ENCODE measurements around the gene ZPBP2. TPM values are rescaled to one million over a fixed set of nuclear protein-coding genes. Genes with fewer than 3 reads are reported as not detected.
A peak's percentile ranks its signal among the peaks of the same experiment; 100 is the strongest.
"Not testable (repeated sequence)": the region's sequence is repeated elsewhere in the genome, so short reads cannot be mapped to it uniquely, and the experiment has no call there.

ZPBP2 gene
- total RNA-seq, 1 experiment from 2014 or later, result not detected

GRCh38 chr17:39866013-39866730 lies 1.8 kb upstream of the ZPBP2 start:
- Histone ChIP-seq H3K9me3 (replicated peaks) (no peaks in the 10 kb centered on the region), H3K27ac (no peak overlapping the region), H3K36me3 (no peaks in the 10 kb centered on the region), H3K27me3 (replicated peaks) (peaks cover 59% of the 10 kb centered on the region), H3K4me3 (no peak overlapping the region), H3K4me1 (replicated peaks) (peaks cover 4% of the 10 kb centered on the region; the same call in 1 of the 2 replicates)
- no peak for DNase-seq (ENCODE audit: low read depth in 1 of 2, low spot score in 2 of 2)

- Histone ChIP-seq H3K27ac (no peak overlapping the region), H3K36me3 (no peaks in the 10 kb centered on the region), H3K9me3 (replicated peaks) (no peaks in the 10 kb centered on the region), H3K27me3 (replicated peaks) (peaks cover 48% of the 10 kb centered on the region), H3K4me1 (replicated peaks) (peaks cover 4% of the 10 kb centered on the region; the same call in 1 of the 2 replicates), H3K4me3 (no peak overlapping the region)
- no peak for DNase-seq (ENCODE audit: low read depth in 1 of 2, low spot score in 2 of 2)
These were observed 720 bp upstream of the ZPBP2 start for GRCh38 chr17:39867084-39867879.

- Histone ChIP-seq H3K4me3 (no peak overlapping the region), H3K27ac (no peak overlapping the region), H3K9me3 (replicated peaks) (no peaks in the 10 kb centered on the region), H3K4me1 (replicated peaks) (peaks cover 4% of the 10 kb centered on the region; the same call in 1 of the 2 replicates), H3K36me3 (no peaks in the 10 kb centered on the region), H3K27me3 (replicated peaks) (peaks cover 46% of the 10 kb centered on the region)
- no peak for DNase-seq (ENCODE audit: low read depth in 1 of 2, low spot score in 2 of 2)
These were observed 546 bp downstream of the ZPBP2 start for GRCh38 chr17:39868554-39868942.

GRCh38 chr17:39870776-39871175 lies 2.8 kb downstream of the ZPBP2 start:
- H3K9me3 ChIP-seq (replicated peaks), result no peaks in the 10 kb centered on the region
- no peaks in the 10 kb centered on the region for H3K36me3 ChIP-seq
- no peak overlapping the region for H3K4me3 ChIP-seq
- H3K27me3 ChIP-seq (replicated peaks), result peaks cover 25% of the 10 kb centered on the region; the same call in 1 of the 2 replicates
- H3K27ac ChIP-seq, result no peak overlapping the region
- H3K4me1 ChIP-seq (replicated peaks), result no peaks in the 10 kb centered on the region
- no peak for DNase-seq (ENCODE audit: low read depth in 1 of 2, low spot score in 2 of 2)

- H3K36me3 ChIP-seq, result no peaks in the 10 kb centered on the region
- no peak overlapping the region for H3K27ac ChIP-seq
- H3K27me3 ChIP-seq (replicated peaks), result peaks cover 22% of the 10 kb centered on the region; the same call in 1 of the 2 replicates
- H3K9me3 ChIP-seq (replicated peaks), result no peaks in the 10 kb centered on the region
- no peak for DNase-seq (ENCODE audit: low read depth in 1 of 2, low spot score in 2 of 2)
- no peak overlapping the region for H3K4me3 ChIP-seq
- no peaks in the 10 kb centered on the region for H3K4me1 ChIP-seq (replicated peaks)
These were observed 3.8 kb downstream of the ZPBP2 start for GRCh38 chr17:39871801-39872200.

GRCh38 chr17:39872751-39873150 lies 4.7 kb downstream of the ZPBP2 start:
- DNase-seq (ENCODE audit: low read depth in 1 of 2, low spot score in 2 of 2), result peak in 1 of 2 experiments; percentile 22
- Histone ChIP-seq H3K4me3 (no peak overlapping the region), H3K36me3 (no peaks in the 10 kb centered on the region), H3K4me1 (replicated peaks) (no peaks in the 10 kb centered on the region), H3K27ac (no peak overlapping the region), H3K27me3 (replicated peaks) (peaks cover 24% of the 10 kb centered on the region), H3K9me3 (replicated peaks) (no peaks in the 10 kb centered on the region)

- H3K9me3 ChIP-seq (replicated peaks); DNase-seq (ENCODE audit: low read depth in 1 of 2, low spot score in 2 of 2); H3K4me3 ChIP-seq; H3K27ac ChIP-seq; H3K36me3 ChIP-seq; H3K4me1 ChIP-seq (replicated peaks): not testable (repeated sequence)
- peaks cover 20% of the 10 kb centered on the region for H3K27me3 ChIP-seq (replicated peaks)
These were observed 18.1 kb downstream of the ZPBP2 start for GRCh38 chr17:39886102-39886501.

- H3K27me3 ChIP-seq (replicated peaks), result peaks cover 22% of the 10 kb centered on the region
- no peak overlapping the region for H3K4me3 ChIP-seq
- H3K27ac ChIP-seq, result no peak overlapping the region
- no peaks in the 10 kb centered on the region; the same call in 1 of the 2 replicates for H3K9me3 ChIP-seq (replicated peaks)
- DNase-seq (ENCODE audit: low read depth in 1 of 2, low spot score in 2 of 2), result no peak
- no peaks in the 10 kb centered on the region for H3K36me3 ChIP-seq
- H3K4me1 ChIP-seq (replicated peaks), result no peaks in the 10 kb centered on the region
These were observed 19.1 kb downstream of the ZPBP2 start for GRCh38 chr17:39887078-39887477.

GRCh38 chr17:39889200-39889599 lies 21.2 kb downstream of the ZPBP2 start:
- Histone ChIP-seq H3K4me1 (replicated peaks) (no peaks in the 10 kb centered on the region), H3K27ac (no peak overlapping the region), H3K9me3 (replicated peaks) (no peaks in the 10 kb centered on the region; the same call in 1 of the 2 replicates), H3K4me3 (no peak overlapping the region), H3K27me3 (replicated peaks) (peaks cover 24% of the 10 kb centered on the region), H3K36me3 (no peaks in the 10 kb centered on the region)
- no peak for DNase-seq (ENCODE audit: low read depth in 1 of 2, low spot score in 2 of 2)

GRCh38 chr17:39894681-39895376 lies 26.8 kb downstream of the ZPBP2 start:
- Histone ChIP-seq H3K4me3 (no peak overlapping the region), H3K4me1 (replicated peaks) (no peaks in the 10 kb centered on the region), H3K27ac (no peak overlapping the region), H3K9me3 (replicated peaks) (no peaks in the 10 kb centered on the region; the same call in 1 of the 2 replicates), H3K27me3 (replicated peaks) (peaks cover 10% of the 10 kb centered on the region; the same call in 1 of the 2 replicates), H3K36me3 (no peaks in the 10 kb centered on the region)
- DNase-seq (ENCODE audit: low read depth in 1 of 2, low spot score in 2 of 2), result no peak

GRCh38 chr17:39898088-39898487 lies 30.1 kb downstream of the ZPBP2 start:
- Histone ChIP-seq H3K9me3 (replicated peaks) (no peaks in the 10 kb centered on the region), H3K27ac (no peak overlapping the region), H3K27me3 (replicated peaks) (no peaks in the 10 kb centered on the region; the same call in 1 of the 2 replicates), H3K4me3 (no peak overlapping the region), H3K36me3 (no peaks in the 10 kb centered on the region), H3K4me1 (replicated peaks) (no peaks in the 10 kb centered on the region)
- DNase-seq (ENCODE audit: low read depth in 1 of 2, low spot score in 2 of 2), result no peak

GRCh38 chr17:39899215-39899614 lies 31.2 kb downstream of the ZPBP2 start:
- H3K4me1 ChIP-seq (replicated peaks), result no peaks in the 10 kb centered on the region
- no peak overlapping the region for H3K4me3 ChIP-seq

GRCh38 chr17:39902027-39902426 lies 34.0 kb downstream of the ZPBP2 start:
- not testable (repeated sequence) for DNase-seq (ENCODE audit: low read depth in 1 of 2, low spot score in 2 of 2); H3K36me3 ChIP-seq; H3K4me1 ChIP-seq (replicated peaks); H3K27ac ChIP-seq; H3K4me3 ChIP-seq; H3K27me3 ChIP-seq (replicated peaks); H3K9me3 ChIP-seq (replicated peaks)

More at GRCh38 chr17:39899215-39899614, 31.2 kb downstream of the ZPBP2 start:
- Histone ChIP-seq H3K36me3 (no peaks in the 10 kb centered on the region), H3K9me3 (replicated peaks) (no peaks in the 10 kb centered on the region), H3K27ac (no peak overlapping the region), H3K27me3 (replicated peaks) (no peaks in the 10 kb centered on the region; the same call in 1 of the 2 replicates)
- no peak for DNase-seq (ENCODE audit: low read depth in 1 of 2, low spot score in 2 of 2)
